ENCODE data around the gene TSPAN5. TPM values are rescaled to one million over a fixed set of nuclear protein-coding genes. Genes with fewer than 3 reads are reported as not detected.

TSPAN5 gene
- total and polyA plus RNA-seq, 8 donors: 0.23 to 2.6 (median 1.2) TPM

- Histone ChIP-seq H3K27ac (no peak overlapping the region), H3K4me3 (no peak overlapping the region), H3K27me3 (no peaks in the 10 kb centered on the region), H3K4me1 (no peaks in the 10 kb centered on the region), H3K36me3 (no peaks in the 10 kb centered on the region), H3K9me3 (no peaks in the 10 kb centered on the region)
- DNase-seq (no peak), ATAC-seq (no peak), FAIRE-seq (no peak)
- 89 to 93% methylated on average over 2 of the region's 2 CpGs for WGBS, 2 donors
- TF ChIP-seq, protein P1, sequence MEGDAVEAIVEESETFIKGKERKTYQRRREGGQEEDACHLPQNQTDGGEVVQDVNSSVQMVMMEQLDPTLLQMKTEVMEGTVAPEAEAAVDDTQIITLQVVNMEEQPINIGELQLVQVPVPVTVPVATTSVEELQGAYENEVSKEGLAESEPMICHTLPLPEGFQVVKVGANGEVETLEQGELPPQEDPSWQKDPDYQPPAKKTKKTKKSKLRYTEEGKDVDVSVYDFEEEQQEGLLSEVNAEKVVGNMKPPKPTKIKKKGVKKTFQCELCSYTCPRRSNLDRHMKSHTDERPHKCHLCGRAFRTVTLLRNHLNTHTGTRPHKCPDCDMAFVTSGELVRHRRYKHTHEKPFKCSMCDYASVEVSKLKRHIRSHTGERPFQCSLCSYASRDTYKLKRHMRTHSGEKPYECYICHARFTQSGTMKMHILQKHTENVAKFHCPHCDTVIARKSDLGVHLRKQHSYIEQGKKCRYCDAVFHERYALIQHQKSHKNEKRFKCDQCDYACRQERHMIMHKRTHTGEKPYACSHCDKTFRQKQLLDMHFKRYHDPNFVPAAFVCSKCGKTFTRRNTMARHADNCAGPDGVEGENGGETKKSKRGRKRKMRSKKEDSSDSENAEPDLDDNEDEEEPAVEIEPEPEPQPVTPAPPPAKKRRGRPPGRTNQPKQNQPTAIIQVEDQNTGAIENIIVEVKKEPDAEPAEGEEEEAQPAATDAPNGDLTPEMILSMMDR (IDR thresholded peaks at IDR 0.05): no peak
- intact Hi-C loops (cut with DNase I): no loop called here
Measured at GRCh38 chr4:98624144-98624543, 34.3 kb downstream of the TSPAN5 start.

- Histone ChIP-seq H3K4me1 (no peaks in the 10 kb centered on the region), H3K4me3 (no peak overlapping the region), H3K27ac (no peak overlapping the region), H3K27me3 (no peaks in the 10 kb centered on the region), H3K36me3 (no peaks in the 10 kb centered on the region), H3K9me3 (no peaks in the 10 kb centered on the region)
- ATAC-seq (peak in 1 of 4 donors; percentile 33), FAIRE-seq (no peak), DNase-seq (no peak)
- intact Hi-C loops (cut with DNase I): no loop called here
- TF ChIP-seq, protein P1 (IDR thresholded peaks at IDR 0.05): no peak
- 22 to 23% methylated on average over 3 of the region's 3 CpGs for WGBS, 2 donors
Measured at GRCh38 chr4:98623126-98623802, 35.1 kb downstream of the TSPAN5 start.

GRCh38 chr4:98620087-98620784 lies 38.2 kb downstream of the TSPAN5 start:
- ATAC-seq (no peak), DNase-seq (no peak), FAIRE-seq (no peak)
- Histone ChIP-seq H3K9me3 (no peaks in the 10 kb centered on the region), H3K4me3 (no peak overlapping the region), H3K36me3 (no peaks in the 10 kb centered on the region), H3K4me1 (no peaks in the 10 kb centered on the region), H3K27me3 (no peaks in the 10 kb centered on the region), H3K27ac (no peak overlapping the region)
- 88 to 89% methylated on average over 9 of the region's 9 CpGs for WGBS, 2 donors
- TF ChIP-seq, protein P1 (IDR thresholded peaks at IDR 0.05): no peak
- intact Hi-C loops (cut with DNase I): no loop called here

DNA sequence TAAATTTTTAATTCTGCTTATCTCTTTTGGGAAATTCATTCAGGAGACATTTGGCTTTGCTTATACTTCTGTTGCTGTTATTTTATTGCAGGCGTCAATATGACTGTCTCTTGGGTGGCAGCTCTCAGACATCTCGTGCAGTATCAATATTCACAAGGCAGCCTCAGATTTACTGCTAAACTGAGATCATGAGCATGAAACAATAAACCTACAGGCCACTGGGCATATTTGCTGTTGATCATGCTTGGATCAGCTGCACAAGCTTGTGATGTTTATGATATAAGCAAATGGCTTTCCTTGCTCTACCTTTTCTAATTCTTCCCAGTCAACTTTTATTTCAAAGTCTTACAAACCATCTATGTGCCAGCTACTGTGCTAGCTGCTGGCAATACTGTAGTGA lies 39.2 kb downstream of the TSPAN5 start:
- 86 to 88% methylated on average over 2 of the region's 2 CpGs for WGBS, 2 donors
- DNase-seq (no peak), FAIRE-seq (no peak), ATAC-seq (no peak)
- Histone ChIP-seq H3K4me1 (no peaks in the 10 kb centered on the region), H3K4me3 (no peak overlapping the region), H3K36me3 (no peaks in the 10 kb centered on the region), H3K9me3 (no peaks in the 10 kb centered on the region), H3K27ac (no peak overlapping the region), H3K27me3 (no peaks in the 10 kb centered on the region)
- intact Hi-C loops (cut with DNase I): no loop called here
- TF ChIP-seq, protein P1 (IDR thresholded peaks at IDR 0.05): no peak

- no peaks in the 10 kb centered on the region for H3K4me1 ChIP-seq
- WGBS, 2 donors: 86 to 87% methylated on average over 3 of the region's 3 CpGs
- ATAC-seq: no peak
- no peaks in the 10 kb centered on the region for H3K9me3 ChIP-seq
- TF ChIP-seq, protein P1 (IDR thresholded peaks at IDR 0.05): no peak
- no peaks in the 10 kb centered on the region for H3K27me3 ChIP-seq
- no peak overlapping the region for H3K4me3 ChIP-seq
- intact Hi-C loops (cut with DNase I): no loop called here
- no peak overlapping the region for H3K27ac ChIP-seq
- FAIRE-seq: no peak
- H3K36me3 ChIP-seq: no peaks in the 10 kb centered on the region
- no peak for DNase-seq
Measured at GRCh38 chr4:98618680-98619079, 39.7 kb downstream of the TSPAN5 start.

All from pancreas (tissue), 10 donors.